Endothelial cell of umbilical vein (primary cell): ENCODE results near the gene USP2. TPM values are rescaled to one million over a fixed set of nuclear protein-coding genes. Genes with fewer than 3 reads are reported as not detected.

Source experiments
- BruUV-seq: library from RNA; stranded (reverse); fragments of 400-500 nt; replicated peaks from 2 replicates; lab custom pipeline; 2021; lab: Mats Ljungman, UMichigan
- CTCF ChIA-PET: fragments of 300-600, 350-600 bp; sonication (Branson Sonifier 250); formaldehyde crosslinking; loops from one replicate; lab custom pipeline; 2021; ENCODE audit warnings: antibody characterized with exemption, inconsistent platforms; lab: Charles Lee
- POLR2A ChIA-PET: fragments of 300-600, 350-600 bp; sonication (Branson Sonifier 250); formaldehyde crosslinking; loops from one replicate; lab custom pipeline; 2021; ENCODE audit warnings: antibody characterized with exemption, inconsistent platforms; lab: Charles Lee
- DNase-seq: peaks from one replicate; pipeline ENCODE4 v3.0.0-alpha.2; 2011; ENCODE audit warnings: low read depth, low spot score
- FAIRE-seq: peaks from 2 replicates; lab custom pipeline; 2011; peaks lifted over from hg19 to GRCh38; lab: Jason Lieb, UNC
- H2AFZ ChIP-seq: 2 replicates; pipeline ENCODE4 v1.6.0; 2012; ENCODE audit warnings: low read depth, low read length, control low read depth, inconsistent platforms
- H3K27ac ChIP-seq: 2 replicates; pipeline ENCODE4 v1.5.1; 2011; ENCODE audit warnings: low read depth, mild to moderate bottlenecking, control low read depth, low read length, moderate library complexity; ENCODE audit not compliant: insufficient read depth
- H3K27me3 ChIP-seq, 2 experiments: 2 replicates each; pipeline versions ENCODE4 v1.6.0 to v1.6.1; 2011; ENCODE audit warnings: low read length in 2 of 2, mixed read lengths in 1 of 2; ENCODE audit not compliant: control insufficient read depth in 2 of 2, insufficient read depth in 2 of 2
- H3K36me3 ChIP-seq, 2 experiments: 2 replicates in 1 of 2; 3 replicates in 1 of 2; pipeline ENCODE4 v1.5.1; 2011; ENCODE audit warnings: low read length in 2 of 2, mild to moderate bottlenecking in 1 of 2, moderate library complexity in 1 of 2; ENCODE audit not compliant: control insufficient read depth in 2 of 2, insufficient read depth in 2 of 2; ENCODE audit errors: extremely low read depth in 1 of 2
- H3K4me1 ChIP-seq: 3 replicates; pipeline ENCODE4 v1.5.1; 2011; ENCODE audit warnings: mild to moderate bottlenecking, low read length; ENCODE audit not compliant: control insufficient read depth, insufficient read depth; ENCODE audit errors: extremely low read depth
- H3K4me2 ChIP-seq: 2 replicates; pipeline ENCODE4 v1.6.1; 2011; ENCODE audit warnings: low read length, control low read depth, mixed read lengths; ENCODE audit not compliant: insufficient read depth
- H3K4me3 ChIP-seq, 3 experiments: fragments of 200-600 bp in 1 of 3; sonication (generic), shearing (Covaris generic) in 1 of 3; replicated peaks in 1 of 3; 2 replicates each; pipeline ENCODE4 v1.5.1; 2011 to 2016; ENCODE audit warnings: control low read depth in 3 of 3, low read length in 3 of 3, mild to moderate bottlenecking in 2 of 3, inconsistent platforms in 1 of 3, low read depth in 1 of 3, moderate library complexity in 1 of 3; ENCODE audit not compliant: insufficient read depth in 1 of 3
- H3K79me2 ChIP-seq: 2 replicates; pipeline ENCODE4 v1.6.0; 2012; ENCODE audit warnings: low read length, inconsistent platforms; ENCODE audit not compliant: control insufficient read depth, insufficient read depth
- H3K9ac ChIP-seq: replicated peaks from 2 replicates; pipeline ENCODE3; 2011; ENCODE audit warnings: low read length, control low read depth; ENCODE audit not compliant: insufficient read depth; ENCODE audit errors: extremely low read depth
- H3K9me1 ChIP-seq: replicated peaks from 3 replicates; pipeline ENCODE4 v1.6.0; 2011; ENCODE audit warnings: mild to moderate bottlenecking, low read length; ENCODE audit not compliant: control insufficient read depth, insufficient read depth; ENCODE audit errors: extremely low read depth
- H3K9me3 ChIP-seq: replicated peaks from 2 replicates; pipeline ENCODE4 v1.5.1; 2012; ENCODE audit warnings: low read length, inconsistent platforms; ENCODE audit not compliant: control insufficient read depth, insufficient read depth
- H4K20me1 ChIP-seq: replicated peaks from 2 replicates; pipeline ENCODE3; 2011; ENCODE audit warnings: mild to moderate bottlenecking, low read length; ENCODE audit not compliant: control insufficient read depth, insufficient read depth; ENCODE audit errors: extremely low read depth
- EZH2 ChIP-seq: IDR thresholded peaks from 2 replicates; pipeline ENCODE4 v1.6.1; 2012; ENCODE audit warnings: borderline replicate concordance, low read depth, mild to moderate bottlenecking, moderate library complexity, low read length, inconsistent platforms; ENCODE audit not compliant: severe bottlenecking
- FOS ChIP-seq: IDR thresholded peaks from 2 replicates; pipeline ENCODE4 v1.6.1; 2011; ENCODE audit warnings: mild to moderate bottlenecking, low read length, moderate library complexity, borderline replicate concordance; ENCODE audit not compliant: insufficient read depth
- GATA2 ChIP-seq: IDR thresholded peaks from 2 replicates; pipeline ENCODE4 v1.7.0; 2011; ENCODE audit warnings: low read depth, mild to moderate bottlenecking, moderate library complexity, mixed read lengths, low read length; ENCODE audit not compliant: insufficient read length, insufficient read depth
- JUN ChIP-seq: IDR thresholded peaks from 2 replicates; pipeline ENCODE4 v1.6.1; 2011; ENCODE audit warnings: borderline replicate concordance, low read depth; ENCODE audit not compliant: insufficient read length, insufficient read depth
- MYC ChIP-seq: IDR thresholded peaks from one replicate; pipeline ENCODE4 v1.6.1; 2011; ENCODE audit warnings: mild to moderate bottlenecking, low read depth, low read length
- POLR2A ChIP-seq: IDR thresholded peaks from 2 replicates; pipeline ENCODE4 v1.6.1; 2012; ENCODE audit warnings: low read depth, mild to moderate bottlenecking, control low read depth, low read length
- POLR2AphosphoS5 ChIP-seq: IDR thresholded peaks from 2 replicates; pipeline ENCODE4 v1.6.1; 2012; ENCODE audit warnings: low read depth, mild to moderate bottlenecking, control low read depth, low read length, moderate library complexity; ENCODE audit not compliant: insufficient read depth
- dilution Hi-C: fragments of 300-500 bp; cut with MboI; formaldehyde crosslinking; loops from one replicate; pipeline ENCODE4 v1.15.0; 2019; ENCODE audit warnings: low sequenced_read_pairs; ENCODE audit not compliant: extremely low pct_ligation_motif_present
- intact Hi-C: fragments of 100-400 bp; cut with micrococcal nuclease; formaldehyde crosslinking; loops from one replicate; pipeline ENCODE4 v1.10.0; 2022
- polyA plus RNA-seq, 4 experiments: library from polyadenylated mRNA; depleted of rRNA in 3 of 4; stranded (reverse) in 3 of 4; unstranded in 1 of 4; fragments of >200 nt; gene quantifications; 2 replicates each; pipeline versions ENCODE4 v1.2.1 to v1.2.3, GENCODE V29; 2011 to 2012; ENCODE audit warnings: missing spikeins in 1 of 4
- total RNA-seq: library from RNA; stranded (reverse); gene quantifications from 2 replicates; pipeline ENCODE4 v1.2.3, GENCODE V29; 2021
- TF ChIP-seq, protein P1 (sequence below): IDR thresholded peaks from 2 replicates; pipeline ENCODE4 v1.6.1; 2011; ENCODE audit not compliant: insufficient read depth, insufficient read length
- TF ChIP-seq, protein P2 (sequence below), 2 donors: IDR thresholded peaks; 1 replicate in 1 of 2; 2 replicates in 1 of 2; pipeline ENCODE4 v1.5.1; 2011; ENCODE audit warnings: low read length in 2 of 2, mild to moderate bottlenecking in 2 of 2, moderate library complexity in 2 of 2, control low read depth in 1 of 2, inconsistent platforms in 1 of 2, low read depth in 1 of 2; ENCODE audit not compliant: insufficient read depth in 1 of 2; ENCODE audit errors: extremely low read depth in 1 of 2

The USP2 gene
- total and polyA plus RNA-seq, 2 donors (not counting 3 experiments of a cell fraction or from before 2014, with no cell fraction given), result 0.21 to 1.2 TPM

DNA sequence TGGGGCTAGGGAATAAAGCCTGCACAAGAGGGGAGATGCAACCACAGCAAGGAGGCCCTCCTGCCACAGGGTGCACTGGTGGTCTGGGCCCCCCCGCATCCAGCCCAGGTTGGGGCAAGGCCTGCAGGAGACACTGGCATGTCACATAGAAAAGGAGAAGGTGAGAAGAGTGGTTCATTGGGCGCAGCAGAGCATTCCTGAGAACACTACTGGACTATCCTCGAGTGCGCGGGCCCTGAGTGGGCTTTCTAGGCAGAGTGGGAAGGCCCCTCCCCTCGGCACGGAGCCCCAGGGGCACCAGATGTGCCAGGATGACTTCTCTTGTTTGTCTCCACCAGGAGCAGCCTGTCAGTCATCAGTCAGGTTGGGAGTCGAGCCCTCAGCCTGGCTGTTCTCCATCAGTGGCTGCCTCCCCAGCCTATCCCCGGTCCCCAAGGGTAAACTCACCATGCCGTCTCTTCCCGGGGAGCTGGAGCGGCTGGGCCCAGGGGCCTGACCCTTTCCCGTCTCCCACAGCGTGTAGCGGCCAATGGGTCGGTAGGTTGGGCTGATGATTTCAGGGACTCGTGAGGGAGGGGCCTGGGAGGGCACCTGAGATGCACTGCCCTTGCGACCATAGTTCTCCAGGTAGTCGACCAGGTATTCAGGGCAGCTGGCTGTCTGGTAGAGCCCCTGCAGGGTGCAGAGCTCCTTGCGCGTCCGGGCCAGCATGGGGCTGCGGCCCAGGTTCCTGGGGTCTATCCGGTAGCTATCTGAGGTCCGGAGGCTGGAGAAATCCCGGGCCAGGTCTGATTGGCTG, 9.0 kb downstream of the USP2 start:
- Histone ChIP-seq H3K4me1 (no peaks in the 10 kb centered on the region), H2AFZ (no peak overlapping the region), H3K4me3 (no peak overlapping the region), H3K79me2 (no peaks in the 10 kb centered on the region), H3K27me3 (no peaks in the 10 kb centered on the region), H3K4me2 (no peak overlapping the region), H3K9me1 (no peaks in the 10 kb centered on the region), H3K27ac (no peak overlapping the region), H4K20me1 (no peaks in the 10 kb centered on the region), H3K9me3 (no peaks in the 10 kb centered on the region), H3K36me3 (no peaks in the 10 kb centered on the region), H3K9ac (no peak overlapping the region)
- no TSS peak for BruUV-seq
- ChIA-PET POLR2A (interaction anchor here (1.0 kb wide), 1 partner anchor 31 kb away, joined by 12 read pairs; the partner anchor contains the start of gene C1QTNF5), CTCF (interaction anchor here (1.0 to 11.7 kb wide), 9 partner anchors 8 to 102 kb away, joined by 3 to 154 read pairs (median 10); partner anchors contain the start of genes C1QTNF5 and USP2)
- FAIRE-seq (no peak), DNase-seq (no peak)
- dilution Hi-C loops (no loop called here), intact Hi-C loops (loop anchor here (5.0 kb wide), 1 partner anchor 165 kb away; the partner anchor contains the start of gene CBL)
- TF ChIP-seq MYC (no peak), POLR2A (no peak), GATA2 (no peak), EZH2 (no peak), JUN (no peak), POLR2AphosphoS5 (no peak), FOS (no peak)
- TF ChIP-seq, protein P1, sequence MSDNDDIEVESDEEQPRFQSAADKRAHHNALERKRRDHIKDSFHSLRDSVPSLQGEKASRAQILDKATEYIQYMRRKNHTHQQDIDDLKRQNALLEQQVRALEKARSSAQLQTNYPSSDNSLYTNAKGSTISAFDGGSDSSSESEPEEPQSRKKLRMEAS, result no peak
- TF ChIP-seq, protein P2, sequence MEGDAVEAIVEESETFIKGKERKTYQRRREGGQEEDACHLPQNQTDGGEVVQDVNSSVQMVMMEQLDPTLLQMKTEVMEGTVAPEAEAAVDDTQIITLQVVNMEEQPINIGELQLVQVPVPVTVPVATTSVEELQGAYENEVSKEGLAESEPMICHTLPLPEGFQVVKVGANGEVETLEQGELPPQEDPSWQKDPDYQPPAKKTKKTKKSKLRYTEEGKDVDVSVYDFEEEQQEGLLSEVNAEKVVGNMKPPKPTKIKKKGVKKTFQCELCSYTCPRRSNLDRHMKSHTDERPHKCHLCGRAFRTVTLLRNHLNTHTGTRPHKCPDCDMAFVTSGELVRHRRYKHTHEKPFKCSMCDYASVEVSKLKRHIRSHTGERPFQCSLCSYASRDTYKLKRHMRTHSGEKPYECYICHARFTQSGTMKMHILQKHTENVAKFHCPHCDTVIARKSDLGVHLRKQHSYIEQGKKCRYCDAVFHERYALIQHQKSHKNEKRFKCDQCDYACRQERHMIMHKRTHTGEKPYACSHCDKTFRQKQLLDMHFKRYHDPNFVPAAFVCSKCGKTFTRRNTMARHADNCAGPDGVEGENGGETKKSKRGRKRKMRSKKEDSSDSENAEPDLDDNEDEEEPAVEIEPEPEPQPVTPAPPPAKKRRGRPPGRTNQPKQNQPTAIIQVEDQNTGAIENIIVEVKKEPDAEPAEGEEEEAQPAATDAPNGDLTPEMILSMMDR (IDR thresholded peaks at IDR 0.05; ENCODE audit: extremely low read depth in 1 of 2, insufficient read depth in 1 of 2, low read depth in 1 of 2, low read length in 2 of 2), result no peak
